H1 (cell line): ENCODE results near the gene TEX30. TPM values are rescaled to one million over a fixed set of nuclear protein-coding genes. Genes with fewer than 3 reads are reported as not detected.

ENCODE experiments used
- CTCF ChIA-PET: fragments of 300-600 bp; sonication (Branson Sonifier 250); formaldehyde crosslinking; loops from one replicate; lab custom pipeline; 2021; ENCODE audit not compliant: partially characterized antibody; lab: Charles Lee
- POLR2A ChIA-PET: fragments of 300-600 bp; sonication (Branson Sonifier 250); formaldehyde crosslinking; loops from one replicate; lab custom pipeline; 2021; ENCODE audit warnings: inconsistent platforms; ENCODE audit not compliant: partially characterized antibody; lab: Charles Lee
- DNase-seq, 2 experiments: peaks; one replicate each; pipeline versions ENCODE4 v3.0.0 to v3.0.0-alpha.2; 2010 to 2022; ENCODE audit warnings: low spot score in 2 of 2, low read depth in 1 of 2, mixed read lengths in 1 of 2
- FAIRE-seq: peaks from 2 replicates; lab custom pipeline; 2011; peaks lifted over from hg19 to GRCh38; lab: Jason Lieb, UNC
- H2AFZ ChIP-seq: 2 replicates; pipeline ENCODE4 v1.8.1; 2012; ENCODE audit warnings: low read length, inconsistent platforms
- H2AK5ac ChIP-seq: 2 replicates; pipeline ENCODE4 v1.6.1; 2013; ENCODE audit warnings: low read depth, low read length
- H2BK120ac ChIP-seq: replicated peaks from 2 replicates; pipeline ENCODE3; 2013; ENCODE audit warnings: low read depth, low read length, inconsistent platforms
- H2BK12ac ChIP-seq: 2 replicates; pipeline ENCODE4 v1.6.1; 2013; ENCODE audit warnings: low read depth, low read length
- H2BK15ac ChIP-seq: 2 replicates; pipeline ENCODE4 v1.6.1; 2013; ENCODE audit warnings: low read length
- H2BK20ac ChIP-seq: 2 replicates; pipeline ENCODE4 v1.6.1; 2013; ENCODE audit warnings: low read length
- H2BK5ac ChIP-seq: 2 replicates; pipeline ENCODE4 v1.6.1; 2013; ENCODE audit warnings: low read depth, low read length
- H3K14ac ChIP-seq: 2 replicates; pipeline ENCODE4 v1.6.1; 2013; ENCODE audit warnings: inconsistent platforms; ENCODE audit not compliant: insufficient read length
- H3K18ac ChIP-seq: 2 replicates; pipeline ENCODE4 v1.6.1; 2013; ENCODE audit warnings: low read length; ENCODE audit errors: extremely low read depth
- H3K23ac ChIP-seq: 2 replicates; pipeline ENCODE4 v1.6.1; 2013; ENCODE audit warnings: inconsistent platforms; ENCODE audit not compliant: insufficient read length
- H3K23me2 ChIP-seq: 2 replicates; pipeline ENCODE4 v1.6.1; 2013; ENCODE audit warnings: low read depth, low read length
- H3K27ac ChIP-seq: 2 replicates; pipeline ENCODE4 v1.6.1; 2011; ENCODE audit warnings: low read depth, low read length, inconsistent platforms
- H3K27me3 ChIP-seq, 4 experiments: replicated peaks in 1 of 4; 1 replicate in 1 of 4; 2 replicates in 3 of 4; pipeline versions ENCODE4 v1.6.1 to v1.8.1; 2011 to 2013; ENCODE audit warnings: low read length in 3 of 4, mild to moderate bottlenecking in 3 of 4, inconsistent platforms in 2 of 4, mixed read lengths in 2 of 4, moderate library complexity in 1 of 4; ENCODE audit not compliant: control insufficient read depth in 3 of 4, insufficient read depth in 3 of 4; ENCODE audit errors: extremely low read depth in 1 of 4
- H3K36me3 ChIP-seq, 4 experiments: 2 replicates each; pipeline versions ENCODE4 v1.6.1 to v1.8.1; 2011 to 2013; ENCODE audit warnings: mild to moderate bottlenecking in 4 of 4, low read length in 3 of 4, moderate library complexity in 2 of 4, control low read depth in 1 of 4, inconsistent platforms in 1 of 4; ENCODE audit not compliant: insufficient read depth in 4 of 4, control insufficient read depth in 2 of 4
- H3K4ac ChIP-seq: replicated peaks from 2 replicates; pipeline ENCODE3; 2013; ENCODE audit warnings: low read length, low read depth, mixed read lengths, inconsistent platforms; ENCODE audit not compliant: insufficient read length
- H3K4me1 ChIP-seq, 4 experiments: replicated peaks in 1 of 4; 1 replicate in 1 of 4; 2 replicates in 3 of 4; pipeline versions ENCODE4 v1.6.1 to v1.8.1; 2011 to 2013; ENCODE audit warnings: low read length in 3 of 4, inconsistent platforms in 2 of 4, mixed read lengths in 1 of 4; ENCODE audit not compliant: insufficient read depth in 4 of 4, control insufficient read depth in 3 of 4
- H3K4me2 ChIP-seq, 2 experiments: 2 replicates each; pipeline versions ENCODE4 v1.6.1 to v1.8.1; 2011 to 2013; ENCODE audit warnings: low read depth in 2 of 2, low read length in 2 of 2, control low read depth in 1 of 2, inconsistent platforms in 1 of 2, mild to moderate bottlenecking in 1 of 2; ENCODE audit not compliant: insufficient read depth in 1 of 2
- H3K4me3 ChIP-seq, 4 experiments: fragments of 200-600, 300-600 bp in 1 of 4; sonication (generic), shearing (Covaris generic), sonication (Bioruptor Twin) in 1 of 4; 2 replicates each; pipeline versions ENCODE4 v1.5.1 to v1.8.1; 2011 to 2016; ENCODE audit warnings: low read length in 4 of 4, low read depth in 3 of 4, control low read depth in 2 of 4, inconsistent platforms in 2 of 4, mild to moderate bottlenecking in 2 of 4, mixed read lengths in 1 of 4, moderate library complexity in 1 of 4; ENCODE audit not compliant: insufficient read depth in 2 of 4; ENCODE audit errors: extremely low read depth in 1 of 4
- H3K56ac ChIP-seq: replicated peaks from 2 replicates; pipeline ENCODE3; 2013; ENCODE audit warnings: low read depth, mild to moderate bottlenecking, mixed read lengths, low read length, inconsistent platforms; ENCODE audit not compliant: insufficient read length
- H3K79me1 ChIP-seq: 2 replicates; pipeline ENCODE4 v1.6.1; 2013; ENCODE audit warnings: low read depth, low read length, control low read depth
- H3K79me2 ChIP-seq, 2 experiments: 2 replicates each; pipeline versions ENCODE4 v1.6.1 to v1.8.1; 2012 to 2013; ENCODE audit warnings: low read length in 2 of 2, mild to moderate bottlenecking in 2 of 2, inconsistent platforms in 1 of 2; ENCODE audit not compliant: insufficient read depth in 2 of 2, control insufficient read depth in 1 of 2
- H3K9ac ChIP-seq, 4 experiments: replicated peaks in 1 of 4; 1 replicate in 1 of 4; 2 replicates in 3 of 4; pipeline versions ENCODE4 v1.6.1 to v1.8.1; 2011 to 2013; ENCODE audit warnings: low read depth in 3 of 4, low read length in 3 of 4, control low read depth in 2 of 4, mild to moderate bottlenecking in 2 of 4, moderate library complexity in 2 of 4, inconsistent platforms in 1 of 4; ENCODE audit errors: extremely low read depth in 1 of 4
- H3K9me3 ChIP-seq, 2 experiments: 2 replicates each; pipeline versions ENCODE4 v1.6.1 to v1.8.1; 2012 to 2013; ENCODE audit warnings: mild to moderate bottlenecking in 2 of 2, moderate library complexity in 2 of 2, control low read depth in 1 of 2, inconsistent platforms in 1 of 2, low read depth in 1 of 2, low read length in 1 of 2, mixed read lengths in 1 of 2; ENCODE audit not compliant: insufficient read depth in 2 of 2
- H4K20me1 ChIP-seq, 2 experiments: replicated peaks in 1 of 2; 2 replicates each; pipeline versions ENCODE3 to v1.8.1; 2011 to 2013; ENCODE audit warnings: inconsistent platforms in 2 of 2, low read length in 2 of 2, mild to moderate bottlenecking in 1 of 2; ENCODE audit not compliant: insufficient read depth in 2 of 2, control insufficient read depth in 1 of 2
- H4K5ac ChIP-seq: 2 replicates; pipeline ENCODE4 v1.6.1; 2013; ENCODE audit warnings: low read length, low read depth, mixed read lengths, inconsistent platforms; ENCODE audit not compliant: insufficient read length
- H4K8ac ChIP-seq: 2 replicates; pipeline ENCODE4 v1.8.0; 2013; ENCODE audit warnings: mild to moderate bottlenecking, moderate library complexity, low read length, inconsistent platforms; ENCODE audit not compliant: insufficient read depth; ENCODE audit errors: extremely low read depth
- H4K91ac ChIP-seq: replicated peaks from 2 replicates; pipeline ENCODE3; 2013; ENCODE audit warnings: low read length, mixed read lengths, inconsistent platforms; ENCODE audit not compliant: insufficient read length
- WGBS, 2 experiments: shearing (Covaris generic) in 1 of 2; methylation state at CpG; one replicate each; pipeline versions ENCODE4 v1.1.6 to v1.1.7; 2013 to 2015; ENCODE audit warnings: low lambda C conversion rate in 2 of 2, mixed read lengths in 2 of 2, inconsistent platforms in 1 of 2, low coverage in 1 of 2, missing lambda C conversion rate in 1 of 2; ENCODE audit not compliant: insufficient replicate concordance in 2 of 2, insufficient coverage in 1 of 2, insufficient read length in 1 of 2; ENCODE audit errors: extremely low coverage in 1 of 2, missing lambda C conversion rate in 1 of 2; 5-methylcytosine and 5-hydroxymethylcytosine counted together
- polyA plus RNA-seq, 7 experiments: library from polyadenylated mRNA; depleted of rRNA in 3 of 7; stranded (reverse) in 5 of 7; unstranded in 2 of 7; fragments of >200 nt in 5 of 7; fragments of 200-250 nt in 2 of 7; gene quantifications; 1 replicate in 5 of 7; 2 replicates in 1 of 7; 4 replicates in 1 of 7; pipeline versions ENCODE4 v1.2.1 to v1.2.3, GENCODE V29; 2011 to 2013; ENCODE audit warnings: missing spikeins in 2 of 7, mixed read lengths in 2 of 7
- total RNA-seq: library from RNA; stranded (reverse); fragmentation: NEBNext Ultra II Directional; extraction: Animal tissue kit (Norgen Biotek cat#: 25700); gene quantifications from 2 replicates; pipeline ENCODE4 v1.2.1, GENCODE V29; 2021

TEX30 gene
- total and polyA plus RNA-seq, 2 of the 8 experiments (the other 6 are each of a cell fraction or from before 2014, with no cell fraction given), result 6.5 to 10.3 TPM

GRCh38 chr13:102770435-102770834 is 3.2 kb downstream of the TEX30 start:
- Histone ChIP-seq H3K56ac (no peak overlapping the region), H4K8ac (no peak overlapping the region), H3K9ac (no peak overlapping the region), H3K4me1 (peaks cover 0 to 6% (median 2%) of the 10 kb centered on the region in 4 experiments; a peak in 2 of 7 replicates), H3K4me2 (no peak overlapping the region), H3K36me3 (peaks cover 0 to 6% (median 0%) of the 10 kb centered on the region in 4 experiments; a peak in 2 of 8 replicates), H2BK20ac (no peak overlapping the region), H3K14ac (no peak overlapping the region), H3K79me2 (no peaks in the 10 kb centered on the region), H4K20me1 (peaks cover 0 to 2% of the 10 kb centered on the region in 2 experiments), H3K27me3 (peaks cover 0 to 18% (median 12%) of the 10 kb centered on the region in 4 experiments; a peak in 5 of 7 replicates), H3K79me1 (no peaks in the 10 kb centered on the region), H4K5ac (no peak overlapping the region), H3K27ac (no peak overlapping the region), H2BK5ac (no peak overlapping the region), H3K4ac (no peak overlapping the region), H2BK120ac (no peak overlapping the region), H4K91ac (no peak overlapping the region), H2BK12ac (no peak overlapping the region), H3K18ac (no peak overlapping the region), H3K9me3 (peaks cover 0 to 4% of the 10 kb centered on the region in 2 experiments; a peak in 1 of 4 replicates), H3K23ac (no peak overlapping the region), H3K4me3 (no peak overlapping the region), H2AFZ (no peak overlapping the region), H3K23me2 (peaks cover 5% of the 10 kb centered on the region), H2BK15ac (no peak overlapping the region), H2AK5ac (no peak overlapping the region)
- no peak for DNase-seq
- ChIA-PET POLR2A (no interaction called here), CTCF (interaction anchor here (1.1 to 5.6 kb wide), 2 partner anchors 30 to 130 kb away, joined by 5 to 28 read pairs; no protein-coding TSS in a partner anchor)
- no peak for FAIRE-seq
- 86% methylated on average over 2 of the region's 2 CpGs; no CpG with 5 or more reads in 1 of the 2 experiments for WGBS, 2 experiments
